ENCODE measurements around the gene PRPH2. TPM values are rescaled to one million over a fixed set of nuclear protein-coding genes. Genes with fewer than 3 reads are reported as not detected.
"Not testable (repeated sequence)": the region's sequence is repeated elsewhere in the genome, so short reads cannot be mapped to it uniquely, and the experiment has no call there.

Gene PRPH2
- total RNA-seq, 1 donor from 2014 or later = not detected

GRCh38 chr6:42744351-42744893 lies 22.0 kb upstream of the PRPH2 start:
- intact Hi-C loops (cut with micrococcal nuclease) = loop anchor here (10.0 kb wide), 1 partner anchor 530 kb away; the partner anchor contains the start of gene MRPS10

- intact Hi-C loops (cut with micrococcal nuclease) = loop anchor here (10.0 kb wide), 1 partner anchor 528 kb away; the partner anchor contains the start of gene MRPS10
Observed at GRCh38 chr6:42742116-42742894, 19.9 kb upstream of the PRPH2 start.

- intact Hi-C loops (cut with micrococcal nuclease) = loop anchor here (10.0 kb wide), 1 partner anchor 526 kb away; the partner anchor contains the start of gene MRPS10
Observed at GRCh38 chr6:42740725-42741124, 18.3 kb upstream of the PRPH2 start.

GRCh38 chr6:42735976-42736375 lies 13.6 kb upstream of the PRPH2 start:
- intact Hi-C loops (cut with micrococcal nuclease) = no loop called here

GRCh38 chr6:42733867-42734481 lies 11.6 kb upstream of the PRPH2 start:
- intact Hi-C loops (cut with micrococcal nuclease) = not testable (repeated sequence)

GRCh38 chr6:42729731-42730130 lies 7.3 kb upstream of the PRPH2 start:
- intact Hi-C loops (cut with micrococcal nuclease) = loop anchor here (5.0 kb wide), 1 partner anchor 167 kb away; the partner anchor contains the start of gene UBR2

GRCh38 chr6:42727627-42728026 lies 5.2 kb upstream of the PRPH2 start:
- intact Hi-C loops (cut with micrococcal nuclease) = loop anchor here (2.0 to 5.0 kb wide), 2 partner anchors 43 to 165 kb away; partner anchors contain the start of gene UBR2

- intact Hi-C loops (cut with micrococcal nuclease) = loop anchor here (2.0 to 5.0 kb wide), 2 partner anchors 44 to 165 kb away; partner anchors contain the start of gene UBR2
Observed at GRCh38 chr6:42727087-42727611, 4.8 kb upstream of the PRPH2 start.

GRCh38 chr6:42726485-42727086 lies 4.2 kb upstream of the PRPH2 start:
- intact Hi-C loops (cut with micrococcal nuclease) = loop anchor here (1.0 to 5.0 kb wide), 8 partner anchors 20 to 173 kb away; partner anchors contain the start of genes BICRAL, RPL7L1, TBCC and UBR2

- intact Hi-C loops (cut with micrococcal nuclease) = loop anchor here (1.0 to 5.0 kb wide), 8 partner anchors 20 to 173 kb away; partner anchors contain the start of genes BICRAL, RPL7L1, TBCC and UBR2
Observed at GRCh38 chr6:42726026-42726425, 3.6 kb upstream of the PRPH2 start.

GRCh38 chr6:42724825-42725224 lies 2.4 kb upstream of the PRPH2 start:
- intact Hi-C loops (cut with micrococcal nuclease) = loop anchor here (5.0 kb wide), 1 partner anchor 163 kb away; the partner anchor contains the start of gene UBR2

- intact Hi-C loops (cut with micrococcal nuclease) = no loop called here
Observed at GRCh38 chr6:42720739-42721138, 1.7 kb downstream of the PRPH2 start.

- intact Hi-C loops (cut with micrococcal nuclease) = no loop called here
Observed at GRCh38 chr6:42715871-42716270, 6.5 kb downstream of the PRPH2 start.

- intact Hi-C loops (cut with micrococcal nuclease) = no loop called here
Observed at GRCh38 chr6:42714098-42714761, 8.2 kb downstream of the PRPH2 start.

GRCh38 chr6:42711930-42712329 lies 10.5 kb downstream of the PRPH2 start:
- intact Hi-C loops (cut with micrococcal nuclease) = no loop called here

- intact Hi-C loops (cut with micrococcal nuclease) = no loop called here
Observed at GRCh38 chr6:42710316-42710715, 12.1 kb downstream of the PRPH2 start.

GRCh38 chr6:42709871-42710270 lies 12.5 kb downstream of the PRPH2 start:
- intact Hi-C loops (cut with micrococcal nuclease) = no loop called here

GRCh38 chr6:42708096-42708495 lies 14.3 kb downstream of the PRPH2 start:
- intact Hi-C loops (cut with micrococcal nuclease) = no loop called here

GRCh38 chr6:42707595-42707994 lies 14.8 kb downstream of the PRPH2 start:
- intact Hi-C loops (cut with micrococcal nuclease) = no loop called here

- intact Hi-C loops (cut with micrococcal nuclease) = no loop called here
Observed at GRCh38 chr6:42704937-42705374, 17.4 kb downstream of the PRPH2 start.
